ENCODE data around the gene NOC4L. TPM values are rescaled to one million over a fixed set of nuclear protein-coding genes. Genes with fewer than 3 reads are reported as not detected.

Gene NOC4L
- total RNA-seq, 4 donors from 2014 or later: 7.5 to 13.4 (median 9.5) TPM

- no peak for ATAC-seq
- WGBS, 2 donors (ENCODE audit: low coverage in 1 of 2): 20 to 26% methylated on average over 1 to 9 of the region's 25 CpGs
- TF ChIP-seq POLR2A (IDR thresholded peaks at IDR 0.05): no peak
- TF ChIP-seq, protein P1, sequence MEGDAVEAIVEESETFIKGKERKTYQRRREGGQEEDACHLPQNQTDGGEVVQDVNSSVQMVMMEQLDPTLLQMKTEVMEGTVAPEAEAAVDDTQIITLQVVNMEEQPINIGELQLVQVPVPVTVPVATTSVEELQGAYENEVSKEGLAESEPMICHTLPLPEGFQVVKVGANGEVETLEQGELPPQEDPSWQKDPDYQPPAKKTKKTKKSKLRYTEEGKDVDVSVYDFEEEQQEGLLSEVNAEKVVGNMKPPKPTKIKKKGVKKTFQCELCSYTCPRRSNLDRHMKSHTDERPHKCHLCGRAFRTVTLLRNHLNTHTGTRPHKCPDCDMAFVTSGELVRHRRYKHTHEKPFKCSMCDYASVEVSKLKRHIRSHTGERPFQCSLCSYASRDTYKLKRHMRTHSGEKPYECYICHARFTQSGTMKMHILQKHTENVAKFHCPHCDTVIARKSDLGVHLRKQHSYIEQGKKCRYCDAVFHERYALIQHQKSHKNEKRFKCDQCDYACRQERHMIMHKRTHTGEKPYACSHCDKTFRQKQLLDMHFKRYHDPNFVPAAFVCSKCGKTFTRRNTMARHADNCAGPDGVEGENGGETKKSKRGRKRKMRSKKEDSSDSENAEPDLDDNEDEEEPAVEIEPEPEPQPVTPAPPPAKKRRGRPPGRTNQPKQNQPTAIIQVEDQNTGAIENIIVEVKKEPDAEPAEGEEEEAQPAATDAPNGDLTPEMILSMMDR (IDR thresholded peaks at IDR 0.05): no peak
- no peak for TF ChIP-seq EP300 (IDR thresholded peaks at IDR 0.05)
- no peak for TF ChIP-seq POLR2AphosphoS5 (IDR thresholded peaks at IDR 0.05)
These were observed 32.8 kb downstream of the NOC4L start for GRCh38 chr12:132176920-132177551.

DNA sequence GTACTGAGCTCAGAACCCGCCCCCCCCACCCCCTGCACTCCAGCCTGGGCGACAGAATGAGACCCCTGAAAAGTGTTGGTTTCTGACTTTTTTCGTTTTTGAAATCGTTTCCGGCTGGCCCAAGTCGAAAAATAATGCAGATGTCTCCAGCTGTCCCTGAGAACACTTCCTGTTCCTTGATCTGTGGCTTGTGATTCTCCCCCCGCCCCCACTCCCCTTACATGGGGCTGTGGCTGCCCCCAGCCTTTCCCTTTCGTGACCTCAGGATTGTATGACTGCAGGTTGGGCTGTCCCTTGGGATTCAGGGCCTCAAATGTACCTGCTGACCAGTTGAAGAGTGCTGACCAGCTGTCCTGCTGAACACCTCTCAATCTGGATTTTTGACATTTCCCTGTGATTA lies 34.1 kb downstream of the NOC4L start:
- Histone ChIP-seq H3K4me3 (no peak overlapping the region), H3K4me1 (no peaks in the 10 kb centered on the region), H3K9me3 (no peaks in the 10 kb centered on the region), H3K27ac (no peak overlapping the region), H3K27me3 (peaks cover 77% of the 10 kb centered on the region), H3K36me3 (no peaks in the 10 kb centered on the region)
- no peak for ATAC-seq
- 5 to 17% methylated on average over 3 to 7 of the region's 8 CpGs for WGBS, 2 donors (ENCODE audit: low coverage in 1 of 2)
- TF ChIP-seq POLR2AphosphoS5 (IDR thresholded peaks at IDR 0.05) (no peak), EP300 (IDR thresholded peaks at IDR 0.05) (no peak), POLR2A (IDR thresholded peaks at IDR 0.05) (no peak)
- TF ChIP-seq, protein P1 (IDR thresholded peaks at IDR 0.05): no peak

More at GRCh38 chr12:132176920-132177551, 32.8 kb downstream of the NOC4L start:
- Histone ChIP-seq H3K36me3 (no peaks in the 10 kb centered on the region), H3K27me3 (peaks cover 90% of the 10 kb centered on the region), H3K9me3 (no peaks in the 10 kb centered on the region), H3K4me3 (no peak overlapping the region), H3K27ac (no peak overlapping the region), H3K4me1 (no peaks in the 10 kb centered on the region)

GRCh38 chr12:132178801-132179401 lies 34.6 kb downstream of the NOC4L start:
- 50 to 81% methylated on average over 10 to 12 of the region's 39 CpGs for WGBS, 2 donors (ENCODE audit: low coverage in 1 of 2)
- ATAC-seq: no peak
- no peaks in the 10 kb centered on the region for H3K36me3 ChIP-seq
- TF ChIP-seq EP300 (IDR thresholded peaks at IDR 0.05): no peak
- TF ChIP-seq POLR2AphosphoS5 (IDR thresholded peaks at IDR 0.05): no peak
- TF ChIP-seq, protein P1 (IDR thresholded peaks at IDR 0.05): no peak
- TF ChIP-seq POLR2A (IDR thresholded peaks at IDR 0.05): no peak
- H3K4me1 ChIP-seq: no peaks in the 10 kb centered on the region
- H3K27me3 ChIP-seq: peaks cover 71% of the 10 kb centered on the region
- no peak overlapping the region for H3K4me3 ChIP-seq
- H3K27ac ChIP-seq: no peak overlapping the region
- no peaks in the 10 kb centered on the region for H3K9me3 ChIP-seq

DNA sequence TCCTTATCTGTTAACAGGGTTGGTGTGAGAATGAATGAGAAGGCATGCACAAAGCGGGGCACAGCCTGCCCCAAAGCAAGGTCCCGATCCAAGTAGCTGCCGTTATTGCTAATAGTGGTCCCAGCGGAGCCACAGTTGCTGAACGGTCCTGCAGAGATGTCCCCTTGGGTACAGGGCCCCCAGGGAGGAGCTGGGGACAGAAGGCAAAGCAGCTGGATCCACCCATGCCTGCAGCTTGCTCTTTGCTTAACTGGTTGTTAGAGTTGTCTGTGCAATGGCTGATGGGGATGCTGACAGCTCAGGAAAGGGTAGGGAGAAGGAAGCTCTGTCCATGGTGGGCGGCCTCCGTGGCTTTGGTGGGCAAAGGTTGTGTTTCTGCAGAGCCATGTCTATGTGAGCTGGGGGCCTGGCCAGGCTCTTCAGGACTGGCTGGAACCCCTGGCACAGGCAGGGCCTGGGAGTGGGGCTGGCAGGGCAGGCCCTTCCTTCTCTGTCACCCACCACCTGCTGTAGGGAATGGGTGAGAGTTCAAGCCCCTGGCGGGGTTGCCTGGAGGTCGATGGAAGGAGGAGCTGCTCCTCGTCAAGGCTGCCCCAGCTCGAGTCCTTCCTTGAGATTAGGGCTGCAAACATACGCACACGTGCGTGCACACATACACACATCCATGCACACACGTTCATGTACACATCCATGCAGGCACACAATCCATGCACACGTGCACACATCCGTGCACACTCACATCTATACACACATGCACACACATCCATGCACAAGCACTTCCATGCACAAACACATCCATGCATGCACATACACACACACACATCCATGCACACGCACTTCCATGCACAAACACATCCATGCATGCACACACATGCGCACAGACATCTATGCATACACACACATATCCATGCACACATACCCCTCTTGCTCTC lies 35.4 kb downstream of the NOC4L start:
- ATAC-seq: no peak
- Histone ChIP-seq H3K4me1 (no peaks in the 10 kb centered on the region), H3K36me3 (no peaks in the 10 kb centered on the region), H3K4me3 (no peak overlapping the region), H3K9me3 (peaks cover 0 to 6% (median 0%) of the 10 kb centered on the region in 3 donors), H3K27ac (no peak overlapping the region), H3K27me3 (peaks cover 63% of the 10 kb centered on the region)
- no peak for TF ChIP-seq POLR2A (IDR thresholded peaks at IDR 0.05)
- TF ChIP-seq, protein P1 (IDR thresholded peaks at IDR 0.05): no peak
- TF ChIP-seq EP300 (IDR thresholded peaks at IDR 0.05): no peak
- TF ChIP-seq POLR2AphosphoS5 (IDR thresholded peaks at IDR 0.05): no peak
- WGBS, 2 donors (ENCODE audit: low coverage in 1 of 2): 67 to 91% methylated on average over 7 to 8 of the region's 19 CpGs
